ENCODE data around the gene GDPD5. TPM values are rescaled to one million over a fixed set of nuclear protein-coding genes. Genes with fewer than 3 reads are reported as not detected.

Gene GDPD5
- total and polyA plus RNA-seq, 9 of the 15 experiments (the other 6 are each of a cell fraction or from before 2014, with no cell fraction given) = 0.32 to 27.3 (median 8.0) TPM

DNA sequence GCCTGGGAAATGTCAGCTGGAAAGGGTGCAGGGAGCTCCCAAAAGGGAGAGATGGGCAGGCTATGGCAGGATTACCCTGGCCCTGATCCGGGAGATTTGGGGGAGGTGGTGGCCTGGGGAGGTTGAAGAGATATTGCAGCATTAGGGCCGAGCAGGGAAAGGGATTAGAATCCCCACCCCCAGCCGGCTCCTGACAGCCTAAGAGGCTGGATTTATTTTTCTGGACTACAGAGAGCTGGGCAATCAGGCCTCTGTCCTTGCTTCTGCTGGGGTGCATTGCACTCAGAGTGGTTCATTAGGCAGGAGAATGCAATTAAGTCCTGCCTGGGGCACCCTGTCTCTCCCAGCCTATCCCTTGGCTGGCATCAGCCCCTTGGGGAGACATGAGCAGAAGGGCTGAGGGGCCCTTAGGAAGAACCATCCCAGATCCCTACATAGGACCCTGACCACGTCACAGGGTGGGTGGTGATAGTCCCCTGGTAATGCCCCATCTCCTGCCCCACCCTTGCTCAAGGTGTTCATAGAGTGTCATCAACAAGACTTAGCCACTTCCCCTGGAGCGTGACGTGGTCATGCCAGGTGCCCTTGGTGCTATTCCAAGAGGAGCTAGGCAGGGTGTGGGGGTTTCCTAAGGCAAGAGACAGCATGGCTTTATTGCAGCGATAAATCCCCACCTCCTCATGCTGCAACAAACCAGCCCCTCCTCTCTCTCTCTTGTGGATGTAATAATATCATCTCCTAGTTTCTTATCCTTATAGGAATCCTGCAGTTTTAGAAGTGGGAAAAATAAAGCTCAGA, 54.4 kb downstream of the GDPD5 start:
- H3K4me2 ChIP-seq (ENCODE audit: insufficient read depth, low read length) = no peak overlapping the region
- H3K9me1 ChIP-seq (ENCODE audit: control insufficient read depth, insufficient read depth, low read length) = peaks cover 4% of the 10 kb centered on the region
- H3K79me2 ChIP-seq (ENCODE audit: control insufficient read depth, insufficient read depth, low read length) = no peaks in the 10 kb centered on the region
- in situ Hi-C loops (cut with MboI) (no loop called here), intact Hi-C loops (cut with micrococcal nuclease) (no loop called here)
- no peaks in the 10 kb centered on the region for H3K27me3 ChIP-seq (ENCODE audit: control insufficient read depth in 2 of 2, insufficient read depth in 2 of 2, low read length in 2 of 2)
- TF ChIP-seq, protein P1, sequence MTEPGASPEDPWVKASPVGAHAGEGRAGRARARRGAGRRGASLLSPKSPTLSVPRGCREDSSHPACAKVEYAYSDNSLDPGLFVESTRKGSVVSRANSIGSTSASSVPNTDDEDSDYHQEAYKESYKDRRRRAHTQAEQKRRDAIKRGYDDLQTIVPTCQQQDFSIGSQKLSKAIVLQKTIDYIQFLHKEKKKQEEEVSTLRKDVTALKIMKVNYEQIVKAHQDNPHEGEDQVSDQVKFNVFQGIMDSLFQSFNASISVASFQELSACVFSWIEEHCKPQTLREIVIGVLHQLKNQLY (CRISPR knock-in tag; conservative IDR thresholded peaks at IDR 0.05) = no peak
- TF ChIP-seq FOXK1 (CRISPR knock-in tag; IDR thresholded peaks at IDR 0.05; ENCODE audit: borderline replicate concordance) = no peak
- TF ChIP-seq, protein P2, sequence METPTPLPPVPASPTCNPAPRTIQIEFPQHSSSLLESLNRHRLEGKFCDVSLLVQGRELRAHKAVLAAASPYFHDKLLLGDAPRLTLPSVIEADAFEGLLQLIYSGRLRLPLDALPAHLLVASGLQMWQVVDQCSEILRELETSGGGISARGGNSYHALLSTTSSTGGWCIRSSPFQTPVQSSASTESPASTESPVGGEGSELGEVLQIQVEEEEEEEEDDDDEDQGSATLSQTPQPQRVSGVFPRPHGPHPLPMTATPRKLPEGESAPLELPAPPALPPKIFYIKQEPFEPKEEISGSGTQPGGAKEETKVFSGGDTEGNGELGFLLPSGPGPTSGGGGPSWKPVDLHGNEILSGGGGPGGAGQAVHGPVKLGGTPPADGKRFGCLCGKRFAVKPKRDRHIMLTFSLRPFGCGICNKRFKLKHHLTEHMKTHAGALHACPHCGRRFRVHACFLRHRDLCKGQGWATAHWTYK (CRISPR knock-in tag; IDR thresholded peaks at IDR 0.05) = no peak
- POLR2A ChIA-PET = interaction anchor here (0.7 to 1.1 kb wide), 2 partner anchors 65 to 324 kb away, joined by 4 read pairs; no protein-coding TSS in a partner anchor
- FAIRE-seq = no peak
- H3K36me3 ChIP-seq (ENCODE audit: control insufficient read depth, insufficient read depth, low read length) = no peaks in the 10 kb centered on the region; the same call in 2 of the 3 replicates
- 63% methylated on average over 6 of the region's 7 CpGs for WGBS (ENCODE audit: insufficient coverage, low coverage, missing lambda C conversion rate)
- no TSS peak for BruUV-seq (replicated peaks)
- no peak overlapping the region for H3K27ac ChIP-seq (ENCODE audit: extremely low read depth, low read depth, low read length)
- no peak overlapping the region for H2AFZ ChIP-seq (ENCODE audit: low read depth, low read length)
- H3K4me1 ChIP-seq (replicated peaks in 1 of 2; ENCODE audit: control insufficient read depth in 2 of 2, insufficient read depth in 2 of 2, low read length in 2 of 2) = peaks cover 35 to 36% of the 10 kb centered on the region in 2 experiments
- H3K9me3 ChIP-seq (replicated peaks; ENCODE audit: control insufficient read depth, insufficient read depth, low read depth, low read length) = no peaks in the 10 kb centered on the region
- ATAC-seq = no peak
- H4K20me1 ChIP-seq (replicated peaks; ENCODE audit: control insufficient read depth, insufficient read depth, low read length) = no peaks in the 10 kb centered on the region
- CTCF ChIA-PET (ENCODE audit: low intra/inter-chr PET ratio) = no interaction called here
- peak overlapping the region in 1 of 2 experiments; percentile 59; a peak in 1 of 4 replicates for H3K9ac ChIP-seq (ENCODE audit: insufficient read depth in 1 of 2, low read depth in 2 of 2, low read length in 2 of 2)
- no peak for DNase-seq (ENCODE audit: extremely low read depth in 1 of 4, low spot score in 3 of 4)
- H3K4me3 ChIP-seq = no peak overlapping the region
